CD4-positive, CD25-positive, alpha-beta regulatory T cell (primary cell): Measurements from ENCODE around the gene SNX25. TPM values are rescaled to one million over a fixed set of nuclear protein-coding genes. Genes with fewer than 3 reads are reported as not detected.

Experiments used
- ATAC-seq, 2 donors: fragments of 150-1000 bp; cut with Tn5 transposase; one replicate each; pipeline ENCODE4 v1.10.0; 2021; ENCODE audit warnings: low read depth in 2 of 2, moderate number of reproducible peaks in 2 of 2, moderate library complexity in 1 of 2
- DNase-seq, 3 donors: peaks; one replicate each; pipeline versions ENCODE4 v3.0.0 to v3.0.0-alpha.2; 2012 to 2022; ENCODE audit warnings: mixed read lengths in 1 of 3
- H3K27ac ChIP-seq: one replicate; pipeline ENCODE4 v1.7.0; 2013; ENCODE audit warnings: mild to moderate bottlenecking, low read length; ENCODE audit not compliant: insufficient read depth, poor library complexity, severe bottlenecking
- H3K27me3 ChIP-seq: one replicate; pipeline ENCODE4 v1.7.0; 2013; ENCODE audit warnings: low read length; ENCODE audit not compliant: control insufficient read depth, insufficient read depth
- H3K36me3 ChIP-seq: one replicate; pipeline ENCODE4 v1.7.0; 2013; ENCODE audit warnings: mild to moderate bottlenecking, low read length, moderate library complexity; ENCODE audit not compliant: control insufficient read depth, insufficient read depth
- H3K4me1 ChIP-seq: 2 replicates; pipeline ENCODE4 v1.7.0; 2013; ENCODE audit warnings: mild to moderate bottlenecking, low read length; ENCODE audit not compliant: insufficient read depth, control insufficient read depth, poor library complexity, severe bottlenecking
- H3K4me3 ChIP-seq: one replicate; pipeline ENCODE4 v1.7.0; 2013; ENCODE audit warnings: low read depth, mild to moderate bottlenecking, low read length, moderate library complexity
- H3K9me3 ChIP-seq, 2 experiments: 1 replicate in 1 of 2; 2 replicates in 1 of 2; pipeline ENCODE4 v1.7.0; 2013; ENCODE audit warnings: low read length in 2 of 2, mild to moderate bottlenecking in 1 of 2, moderate library complexity in 1 of 2; ENCODE audit not compliant: control insufficient read depth in 2 of 2
- H3K27ac Mint-ChIP-seq, 3 donors: one replicate each; pipeline ENCODE4 v1.8.0; 2020 to 2022; ENCODE audit warnings: mild to moderate bottlenecking in 3 of 3, mixed read lengths in 3 of 3, moderate library complexity in 2 of 3
- H3K27me3 Mint-ChIP-seq: one replicate; pipeline ENCODE4 v1.8.0; 2022; ENCODE audit warnings: mild to moderate bottlenecking, mixed read lengths
- H3K36me3 Mint-ChIP-seq: one replicate; pipeline ENCODE4 v1.8.0; 2020; ENCODE audit warnings: mixed read lengths
- H3K4me1 Mint-ChIP-seq, 4 donors: one replicate each; pipeline ENCODE4 v1.8.0; 2020 to 2022; ENCODE audit warnings: mixed read lengths in 4 of 4, mild to moderate bottlenecking in 1 of 4
- H3K4me3 Mint-ChIP-seq, 4 donors: one replicate each; pipeline ENCODE4 v1.8.0; 2020 to 2022; ENCODE audit warnings: mild to moderate bottlenecking in 4 of 4, mixed read lengths in 4 of 4, moderate library complexity in 3 of 4
- H3K9me3 Mint-ChIP-seq, 7 donors: one replicate each; pipeline ENCODE4 v1.8.0; 2020 to 2022; ENCODE audit warnings: mixed read lengths in 7 of 7, mild to moderate bottlenecking in 3 of 7, moderate library complexity in 2 of 7
- polyA plus RNA-seq, 4 donors: library from polyadenylated mRNA; unstranded; fragments of 300-500 nt; fragmentation: Illumina TruSeq; gene quantifications; one replicate each; pipeline ENCODE4 v1.2.3, GENCODE V29; 2021
- total RNA-seq: library from RNA; stranded (reverse); gene quantifications from one replicate; pipeline ENCODE4 v1.2.3, GENCODE V29; 2022

Gene SNX25
- total and polyA plus RNA-seq, 5 donors from 2014 or later, result 3.7 to 22.2 (median 8.2) TPM

DNA sequence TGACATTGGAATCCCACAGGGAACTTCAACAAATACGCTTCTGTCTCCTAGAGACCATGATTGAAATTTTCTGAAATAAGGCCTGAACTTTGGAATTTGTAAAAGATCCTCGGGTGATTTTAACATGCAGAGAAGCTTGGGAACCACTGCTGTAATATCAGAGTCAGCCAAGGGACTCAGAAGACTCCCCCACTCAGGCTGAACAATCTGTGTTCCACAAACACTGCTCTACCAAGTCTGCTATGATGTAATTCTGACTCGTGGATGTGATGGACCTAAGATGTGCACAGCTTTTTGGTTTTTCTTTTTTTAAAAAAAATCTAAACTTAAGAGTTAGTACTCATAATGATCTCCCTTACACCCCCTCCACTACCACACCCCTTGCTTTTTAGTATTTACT, 160.3 kb downstream of the SNX25 start:
- Mint-ChIP-seq H3K4me1 (no peaks in the 10 kb centered on the region), H3K27me3 (no peaks in the 10 kb centered on the region), H3K36me3 (peaks cover 15% of the 10 kb centered on the region), H3K9me3 (no peaks in the 10 kb centered on the region), H3K4me3 (no peak overlapping the region), H3K27ac (no peak overlapping the region)
- Histone ChIP-seq H3K4me1 (no peaks in the 10 kb centered on the region), H3K27ac (no peak overlapping the region), H3K36me3 (peaks cover 11% of the 10 kb centered on the region), H3K4me3 (no peak overlapping the region), H3K9me3 (no peaks in the 10 kb centered on the region), H3K27me3 (no peaks in the 10 kb centered on the region)
- ATAC-seq (no peak), DNase-seq (no peak)

DNA sequence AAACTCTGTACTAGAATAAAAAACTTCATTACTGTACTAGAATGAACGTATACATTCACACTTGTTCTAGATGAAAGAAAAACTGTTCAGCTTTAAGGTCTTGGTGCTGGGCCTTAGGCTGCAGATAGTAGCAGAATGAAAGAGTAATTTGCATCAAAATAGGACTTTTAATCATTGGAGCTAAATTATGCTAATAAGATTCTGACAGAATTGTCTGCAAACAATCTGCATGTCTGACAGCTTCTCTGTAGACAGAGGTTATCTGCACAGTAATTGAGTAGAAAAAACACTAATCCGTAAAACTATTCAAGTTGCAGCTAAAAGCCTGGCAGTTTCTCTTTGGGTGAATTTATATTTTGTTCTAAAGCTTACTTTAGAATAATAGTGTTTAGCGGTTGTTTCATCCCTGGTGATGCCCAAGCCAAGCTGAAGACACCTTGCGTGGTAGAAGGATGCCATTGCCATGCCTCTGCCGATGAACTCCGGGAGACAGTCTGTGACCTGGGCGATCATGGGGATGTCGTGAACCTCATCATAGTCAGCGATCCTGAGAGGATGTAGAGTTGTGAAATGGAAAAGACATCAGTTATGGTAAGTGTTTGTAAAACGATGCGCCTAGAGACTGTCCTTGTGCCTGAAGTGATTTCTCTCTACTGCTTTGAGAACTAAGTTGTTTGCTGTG, 161.0 kb downstream of the SNX25 start:
- DNase-seq, result no peak
- H3K36me3 Mint-ChIP-seq, result peaks cover 15% of the 10 kb centered on the region
- H3K27me3 Mint-ChIP-seq, result no peaks in the 10 kb centered on the region
- no peaks in the 10 kb centered on the region for H3K4me1 Mint-ChIP-seq
- no peak overlapping the region for H3K4me3 ChIP-seq
- no peaks in the 10 kb centered on the region for H3K9me3 Mint-ChIP-seq
- H3K4me3 Mint-ChIP-seq, result no peak overlapping the region
- no peaks in the 10 kb centered on the region for H3K9me3 ChIP-seq
- peaks cover 11% of the 10 kb centered on the region for H3K36me3 ChIP-seq
- no peak for ATAC-seq
- no peak overlapping the region for H3K27ac ChIP-seq
- no peaks in the 10 kb centered on the region for H3K27me3 ChIP-seq
- no peaks in the 10 kb centered on the region for H3K4me1 ChIP-seq
- no peak overlapping the region for H3K27ac Mint-ChIP-seq

DNA sequence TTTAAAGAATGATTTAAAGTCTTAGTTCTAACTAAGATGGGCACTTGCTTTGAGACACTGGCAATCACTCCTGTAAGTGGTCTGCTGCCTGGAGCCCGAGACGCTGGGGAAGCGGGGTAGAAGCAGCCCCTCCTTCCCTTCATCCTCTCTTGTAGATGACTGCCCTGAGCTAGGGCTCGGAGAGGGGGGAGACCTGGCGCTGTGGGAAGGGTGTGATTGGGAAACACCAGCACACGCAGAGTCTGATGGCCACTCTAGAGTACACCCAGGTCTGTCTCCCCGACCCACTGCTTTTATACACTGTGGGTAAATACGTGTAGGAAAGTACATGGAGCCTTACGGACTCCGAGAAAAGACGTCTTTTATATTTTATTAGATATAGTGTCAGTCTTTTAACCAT, 162.3 kb downstream of the SNX25 start:
- H3K27ac Mint-ChIP-seq, result no peak overlapping the region
- Histone ChIP-seq H3K4me3 (no peak overlapping the region), H3K9me3 (no peaks in the 10 kb centered on the region), H3K27me3 (no peaks in the 10 kb centered on the region), H3K27ac (no peak overlapping the region), H3K4me1 (no peaks in the 10 kb centered on the region), H3K36me3 (peaks cover 11% of the 10 kb centered on the region)
- no peaks in the 10 kb centered on the region for H3K27me3 Mint-ChIP-seq
- no peak for DNase-seq
- ATAC-seq, result no peak
- no peaks in the 10 kb centered on the region for H3K4me1 Mint-ChIP-seq
- H3K9me3 Mint-ChIP-seq, result no peaks in the 10 kb centered on the region
- H3K4me3 Mint-ChIP-seq, result no peak overlapping the region
- H3K36me3 Mint-ChIP-seq, result peaks cover 15% of the 10 kb centered on the region

DNA sequence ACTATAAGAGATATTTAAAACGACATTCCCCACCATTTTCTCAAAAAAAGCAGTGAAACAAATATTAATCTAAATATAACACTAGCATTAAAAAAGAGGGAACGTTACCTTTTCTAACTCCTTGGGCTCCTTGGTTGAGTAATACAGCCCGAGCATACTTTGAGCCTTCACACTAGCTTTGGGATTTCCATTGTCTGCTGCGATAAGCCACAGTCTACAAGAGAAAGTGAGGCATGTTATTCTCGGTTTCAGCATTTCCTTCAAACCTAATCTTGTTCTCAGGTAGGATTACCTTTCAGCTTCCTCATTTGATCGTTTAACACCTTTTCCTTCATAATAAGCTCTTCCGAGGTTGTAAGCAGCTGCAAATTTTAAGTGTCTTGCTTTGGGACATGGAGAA, 164.6 kb downstream of the SNX25 start:
- no peaks in the 10 kb centered on the region for H3K4me1 ChIP-seq
- Mint-ChIP-seq H3K36me3 (peaks cover 11% of the 10 kb centered on the region), H3K27ac (no peak overlapping the region), H3K27me3 (no peaks in the 10 kb centered on the region), H3K4me3 (no peak overlapping the region), H3K4me1 (no peaks in the 10 kb centered on the region), H3K9me3 (no peaks in the 10 kb centered on the region)
- no peaks in the 10 kb centered on the region for H3K9me3 ChIP-seq
- H3K27me3 ChIP-seq, result no peaks in the 10 kb centered on the region
- no peak overlapping the region for H3K4me3 ChIP-seq
- H3K36me3 ChIP-seq, result peaks cover 11% of the 10 kb centered on the region
- ATAC-seq, result no peak
- H3K27ac ChIP-seq, result no peak overlapping the region
- DNase-seq, result no peak

DNA sequence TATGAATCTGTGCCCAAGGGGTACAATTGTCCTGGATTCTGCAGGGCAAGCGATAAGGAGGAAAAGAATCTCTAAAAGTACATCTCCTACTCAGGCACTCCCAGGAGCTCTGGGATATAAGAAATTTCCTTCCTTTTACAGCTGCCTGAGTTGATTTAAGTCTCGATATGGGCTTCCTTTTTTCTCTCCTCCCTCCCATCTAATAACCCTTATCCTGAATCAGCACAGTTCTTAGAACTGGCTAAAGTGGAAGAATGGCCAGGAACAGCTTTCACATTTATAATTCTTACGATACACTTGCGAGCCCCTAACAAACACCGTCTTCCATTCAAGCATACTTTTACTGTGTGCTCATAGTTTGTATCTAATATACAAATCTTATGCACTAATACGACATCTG, 165.2 kb downstream of the SNX25 start:
- Mint-ChIP-seq H3K27me3 (no peaks in the 10 kb centered on the region), H3K27ac (no peak overlapping the region)
- ATAC-seq, result no peak

DNA sequence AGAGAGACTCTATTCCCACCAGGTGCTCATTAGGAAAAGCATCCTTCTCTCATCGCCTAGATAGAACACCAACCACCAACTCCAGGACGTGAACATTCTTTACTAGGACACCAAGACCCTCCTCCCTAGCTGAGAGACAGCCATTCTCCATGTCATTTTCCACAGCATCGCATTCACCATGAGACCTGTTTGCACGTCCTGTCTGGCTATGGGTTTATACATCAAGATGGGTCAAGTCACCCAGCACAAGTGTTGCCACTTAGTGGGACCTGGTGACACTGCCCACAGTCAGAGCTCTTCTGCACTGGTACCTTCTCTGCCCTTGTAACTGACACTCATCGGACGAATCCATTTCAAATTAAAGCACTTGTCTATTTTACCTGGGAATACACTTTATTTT, 168.9 kb downstream of the SNX25 start:
- no peaks in the 10 kb centered on the region for H3K36me3 ChIP-seq
- H3K27me3 ChIP-seq, result no peaks in the 10 kb centered on the region
- no peak overlapping the region for H3K4me3 ChIP-seq
- H3K27me3 Mint-ChIP-seq, result no peaks in the 10 kb centered on the region
- DNase-seq, result no peak
- H3K4me3 Mint-ChIP-seq, result no peak overlapping the region
- H3K9me3 ChIP-seq, result peaks cover 0 to 6% of the 10 kb centered on the region in 2 experiments
- no peak overlapping the region for H3K27ac Mint-ChIP-seq
- no peak overlapping the region for H3K27ac ChIP-seq
- peaks cover 4% of the 10 kb centered on the region for H3K36me3 Mint-ChIP-seq
- peaks cover 0 to 11% (median 0%) of the 10 kb centered on the region in 7 donors for H3K9me3 Mint-ChIP-seq
- no peaks in the 10 kb centered on the region for H3K4me1 ChIP-seq
- H3K4me1 Mint-ChIP-seq, result no peaks in the 10 kb centered on the region
- no peak for ATAC-seq

More for the DNA sequence above, 165.2 kb downstream of the SNX25 start:
- Mint-ChIP-seq H3K9me3 (no peaks in the 10 kb centered on the region), H3K4me1 (no peaks in the 10 kb centered on the region), H3K36me3 (peaks cover 11% of the 10 kb centered on the region), H3K4me3 (no peak overlapping the region)
- no peaks in the 10 kb centered on the region for H3K27me3 ChIP-seq
- no peak overlapping the region for H3K27ac ChIP-seq
- DNase-seq, result no peak
- no peaks in the 10 kb centered on the region for H3K9me3 ChIP-seq
- peaks cover 11% of the 10 kb centered on the region for H3K36me3 ChIP-seq
- no peaks in the 10 kb centered on the region for H3K4me1 ChIP-seq
- H3K4me3 ChIP-seq, result no peak overlapping the region

DNA sequence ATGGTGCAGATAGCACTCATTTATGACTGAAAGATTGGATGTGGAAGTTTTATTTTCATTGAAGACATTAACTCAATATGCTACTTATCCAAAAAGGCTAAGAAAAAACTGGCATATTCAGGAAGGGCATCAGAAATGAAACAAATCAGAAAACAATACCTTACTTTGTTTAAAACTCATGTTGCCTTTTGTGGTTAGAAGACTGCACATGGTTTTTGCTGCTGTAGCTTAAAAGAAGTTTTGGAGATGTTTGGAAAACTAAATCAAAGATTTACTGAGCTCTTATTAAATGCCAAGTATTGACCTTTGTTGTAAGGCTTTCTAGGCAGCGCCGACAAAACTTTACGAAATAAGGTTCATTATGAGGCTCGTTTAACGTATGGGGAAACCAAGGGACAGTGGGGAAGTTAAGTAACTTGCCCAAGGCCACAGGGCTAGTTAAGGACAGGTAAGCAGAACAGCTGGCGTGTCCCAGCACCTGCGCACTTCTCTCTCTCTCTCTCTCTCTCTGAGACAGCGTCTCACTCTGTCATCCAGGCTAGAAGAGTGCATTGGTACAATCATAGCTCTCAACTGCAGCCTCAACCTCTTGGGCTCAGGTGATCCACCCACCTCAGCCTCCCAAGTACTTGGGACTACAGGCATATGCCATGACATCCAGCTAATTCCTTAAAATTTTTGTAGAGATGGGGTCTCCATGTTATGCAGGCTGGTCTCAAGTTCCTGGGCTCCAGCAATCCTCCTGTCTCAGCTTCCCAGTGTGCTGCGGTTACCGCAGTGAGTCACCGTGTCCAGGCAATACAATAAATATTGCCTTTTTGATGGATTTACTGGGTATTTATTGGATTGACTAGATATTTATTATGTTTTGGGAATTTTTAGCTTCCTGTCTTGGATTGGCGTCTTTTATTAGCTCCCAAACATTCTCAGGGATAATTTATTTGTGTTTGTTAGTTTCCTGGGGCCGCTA, 170.2 kb downstream of the SNX25 start:
- no peak overlapping the region for H3K27ac Mint-ChIP-seq
- peaks cover 0 to 11% (median 0%) of the 10 kb centered on the region in 7 donors for H3K9me3 Mint-ChIP-seq
- DNase-seq (no peak), ATAC-seq (no peak)
- Histone ChIP-seq H3K4me1 (no peaks in the 10 kb centered on the region), H3K9me3 (peaks cover 0 to 6% of the 10 kb centered on the region in 2 experiments), H3K36me3 (no peaks in the 10 kb centered on the region), H3K27me3 (no peaks in the 10 kb centered on the region), H3K4me3 (no peak overlapping the region), H3K27ac (no peak overlapping the region)
- peaks cover 0 to 6% (median 2%) of the 10 kb centered on the region in 4 donors for H3K4me1 Mint-ChIP-seq
- H3K4me3 Mint-ChIP-seq, result no peak overlapping the region
- peaks cover 4% of the 10 kb centered on the region for H3K36me3 Mint-ChIP-seq
- H3K27me3 Mint-ChIP-seq, result no peaks in the 10 kb centered on the region
